GM19455 (cell line): ENCODE data around the gene PRDM15.
"Not testable (repeated sequence)": the region's sequence is repeated elsewhere in the genome, so short reads cannot be mapped to it uniquely, and the experiment has no call there.

ENCODE experiments used
- ATAC-seq: cut with Tn5 transposase; IDR thresholded peaks from one replicate; pipeline ENCODE4 v1.9.1; 2021; ENCODE audit not compliant: unreplicated experiment

Gene PRDM15

DNA sequence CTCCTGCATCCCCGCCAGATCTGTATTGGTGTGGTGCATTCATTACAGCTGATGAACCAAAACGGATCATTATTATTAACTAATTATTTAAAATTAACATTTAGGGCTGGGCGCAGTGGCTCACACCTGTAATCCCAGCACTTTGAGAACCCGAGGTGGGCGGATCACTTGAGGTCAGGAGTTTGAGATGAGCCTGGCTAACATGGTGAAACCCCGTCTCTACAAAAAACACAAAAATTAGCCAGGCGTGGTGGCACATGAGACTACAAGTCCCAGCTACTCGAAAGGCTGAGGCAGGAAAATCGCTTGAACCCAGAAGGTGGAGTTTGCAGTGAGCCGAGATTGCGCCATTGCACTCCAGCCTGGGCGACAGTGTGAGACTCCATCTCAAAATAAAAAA lies 93.9 kb downstream of the PRDM15 start:
- not testable (repeated sequence) for ATAC-seq

DNA sequence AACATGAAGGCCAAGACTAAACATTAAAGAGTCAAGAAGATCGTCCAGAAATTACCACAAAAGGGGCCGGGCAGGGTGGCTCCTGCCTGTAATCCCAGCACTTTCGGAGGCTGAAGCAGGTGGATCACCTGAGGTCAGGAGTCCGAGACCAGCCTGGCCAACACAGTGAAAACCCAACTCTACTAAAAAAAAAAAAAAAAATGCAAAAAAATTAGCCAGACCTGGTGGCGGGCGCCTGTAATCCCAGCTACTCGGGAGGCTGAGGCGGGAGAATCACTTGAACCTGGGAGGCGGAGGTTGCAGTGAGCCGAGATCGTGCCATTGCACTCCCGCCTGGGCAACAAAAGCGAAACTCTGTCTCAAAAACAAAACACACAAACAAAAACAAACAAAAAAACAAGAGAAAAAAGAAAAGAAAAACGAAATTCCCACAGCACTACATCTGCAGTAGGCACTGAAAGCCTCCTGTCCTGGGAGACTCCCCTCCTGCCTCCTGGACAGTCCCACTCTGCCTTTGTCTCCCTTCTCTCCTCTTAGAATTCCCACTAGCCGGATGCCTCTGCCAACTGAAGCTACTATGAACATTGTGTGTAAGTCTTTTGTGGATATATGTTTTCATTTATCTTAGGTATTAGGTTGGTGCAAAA lies 94.6 kb downstream of the PRDM15 start:
- no peak for ATAC-seq

DNA sequence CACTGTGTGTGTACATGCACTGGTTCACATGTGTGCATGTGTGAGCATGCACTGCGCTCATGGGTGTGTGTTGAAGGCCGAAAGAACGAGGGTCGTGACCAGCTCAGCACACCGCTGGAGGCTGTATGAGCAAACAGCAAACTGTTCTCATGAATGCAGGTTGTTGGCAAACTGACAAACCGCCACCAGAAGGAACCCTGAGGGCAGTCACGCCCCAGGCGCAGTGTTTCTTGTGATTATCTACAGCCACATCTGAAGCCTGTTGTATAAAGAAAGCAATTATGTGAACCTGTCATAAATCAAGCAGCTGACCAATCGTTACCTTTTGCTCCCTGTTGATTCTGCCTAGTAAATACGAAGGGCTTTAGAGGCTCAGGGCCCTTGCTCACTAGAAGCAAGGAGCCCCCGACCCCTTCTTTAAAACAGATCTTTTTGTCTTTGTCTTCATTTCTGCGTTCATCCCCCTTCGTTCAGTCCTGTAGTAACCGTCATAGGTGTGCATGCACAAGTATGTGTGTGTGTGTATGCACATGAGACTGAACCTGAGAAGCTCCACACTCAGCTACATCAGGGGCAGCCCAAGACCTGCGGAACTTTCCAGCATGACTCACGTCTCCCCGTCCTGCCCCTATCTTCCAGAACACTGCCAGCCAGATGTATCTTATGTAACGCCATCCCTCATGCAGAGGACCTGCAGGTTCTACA lies 95.5 kb downstream of the PRDM15 start:
- no peak for ATAC-seq

DNA sequence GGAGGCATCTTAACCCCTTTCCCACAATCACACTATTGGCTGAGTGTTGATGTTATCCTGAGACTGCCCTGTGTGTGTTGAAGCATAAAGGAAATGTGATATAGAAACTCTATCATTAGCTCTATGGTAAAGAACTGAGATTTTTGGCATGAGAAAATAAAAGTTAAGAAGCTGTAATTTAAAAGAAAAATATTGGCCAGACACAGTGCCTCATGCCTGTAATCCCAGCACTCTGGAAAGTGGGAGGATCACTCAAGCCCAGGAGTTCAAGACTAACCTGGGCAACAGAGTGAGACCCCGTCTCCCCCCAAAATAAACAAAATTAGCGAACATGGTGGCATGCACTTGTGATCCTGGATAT lies 98.1 kb downstream of the PRDM15 start:
- ATAC-seq, result no peak

DNA sequence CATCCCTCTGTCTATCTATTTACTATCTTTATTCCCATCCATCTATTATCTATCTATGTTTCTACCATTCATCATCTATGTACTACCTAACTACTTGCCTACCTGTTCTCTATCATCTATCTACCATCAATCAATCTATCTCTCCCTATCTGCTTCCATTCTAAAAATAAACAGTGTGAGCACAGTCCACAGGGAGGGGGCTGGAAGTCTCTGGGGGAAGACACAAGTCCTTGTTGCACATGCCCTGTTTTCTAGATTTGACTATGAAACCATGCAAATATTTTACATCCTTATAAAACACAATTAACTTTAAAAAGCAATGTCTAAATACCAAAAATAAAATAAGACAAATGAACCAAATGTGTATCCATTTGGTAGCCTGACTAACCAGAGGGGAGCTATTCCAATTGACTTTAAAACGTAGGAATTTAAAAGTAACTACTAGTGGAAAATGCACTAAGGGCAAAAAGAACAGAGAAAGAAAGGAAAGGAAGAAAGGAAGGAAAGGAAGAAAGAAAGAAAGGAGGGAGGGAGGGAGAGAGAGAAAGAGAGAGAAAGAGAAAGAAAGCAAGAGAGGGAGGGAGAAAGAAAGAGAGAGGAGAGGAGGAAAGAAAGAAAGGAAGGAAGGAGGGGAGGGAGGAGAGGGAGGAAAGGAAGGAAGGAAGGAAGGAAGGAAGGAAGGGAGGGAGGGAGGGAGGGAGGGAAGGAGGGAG lies 98.7 kb downstream of the PRDM15 start:
- ATAC-seq, result no peak

DNA sequence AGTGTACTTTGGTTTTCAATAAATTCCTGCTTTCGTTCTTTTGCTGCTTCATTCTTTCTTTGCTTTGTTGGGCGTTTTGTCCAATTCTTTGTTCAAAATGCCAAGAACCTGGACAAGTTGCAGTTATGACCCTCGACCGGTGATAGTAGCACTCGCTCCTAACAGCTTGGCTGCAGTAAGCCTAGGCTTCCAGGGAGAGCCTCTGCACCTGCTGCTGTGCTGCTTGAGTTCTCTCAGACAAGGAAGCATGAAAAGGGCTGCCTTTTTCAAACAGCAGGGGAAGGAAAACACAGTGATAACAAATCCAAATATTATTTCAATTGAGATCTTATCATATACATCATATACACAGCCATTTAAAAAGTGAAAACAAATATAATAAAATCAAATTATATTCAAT lies 99.5 kb downstream of the PRDM15 start:
- no peak for ATAC-seq

DNA sequence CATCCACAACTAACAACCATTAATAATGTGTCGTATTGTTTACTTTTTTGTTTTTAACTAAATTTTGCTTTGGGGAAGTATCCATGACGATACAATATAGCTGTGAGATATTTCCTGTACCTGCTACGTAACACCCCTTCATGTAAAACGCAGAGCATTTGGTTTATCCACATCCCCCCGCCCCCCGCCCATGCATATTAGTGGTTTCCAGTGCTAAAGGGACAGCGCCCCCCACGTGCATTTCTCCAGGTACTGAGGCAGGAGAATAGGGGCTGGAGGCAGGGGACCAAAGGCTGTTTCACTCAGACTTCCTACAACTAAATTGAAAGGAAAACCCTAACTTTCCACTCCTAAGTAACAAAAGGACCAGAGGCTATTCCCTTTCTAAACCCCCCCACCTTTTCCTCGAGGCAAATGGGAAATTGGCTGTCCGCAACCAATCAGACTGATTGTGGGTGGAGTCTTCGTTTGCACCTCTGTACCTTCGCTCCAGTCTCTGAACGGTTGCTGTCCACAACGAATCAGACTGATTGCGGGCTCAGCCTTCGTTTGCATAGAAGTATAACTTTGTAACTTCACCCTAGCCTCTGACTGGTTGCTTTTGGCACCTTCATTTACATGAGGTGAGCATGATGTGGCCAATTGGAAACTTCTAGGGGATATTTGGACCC lies 100.1 kb downstream of the PRDM15 start:
- no peak for ATAC-seq

DNA sequence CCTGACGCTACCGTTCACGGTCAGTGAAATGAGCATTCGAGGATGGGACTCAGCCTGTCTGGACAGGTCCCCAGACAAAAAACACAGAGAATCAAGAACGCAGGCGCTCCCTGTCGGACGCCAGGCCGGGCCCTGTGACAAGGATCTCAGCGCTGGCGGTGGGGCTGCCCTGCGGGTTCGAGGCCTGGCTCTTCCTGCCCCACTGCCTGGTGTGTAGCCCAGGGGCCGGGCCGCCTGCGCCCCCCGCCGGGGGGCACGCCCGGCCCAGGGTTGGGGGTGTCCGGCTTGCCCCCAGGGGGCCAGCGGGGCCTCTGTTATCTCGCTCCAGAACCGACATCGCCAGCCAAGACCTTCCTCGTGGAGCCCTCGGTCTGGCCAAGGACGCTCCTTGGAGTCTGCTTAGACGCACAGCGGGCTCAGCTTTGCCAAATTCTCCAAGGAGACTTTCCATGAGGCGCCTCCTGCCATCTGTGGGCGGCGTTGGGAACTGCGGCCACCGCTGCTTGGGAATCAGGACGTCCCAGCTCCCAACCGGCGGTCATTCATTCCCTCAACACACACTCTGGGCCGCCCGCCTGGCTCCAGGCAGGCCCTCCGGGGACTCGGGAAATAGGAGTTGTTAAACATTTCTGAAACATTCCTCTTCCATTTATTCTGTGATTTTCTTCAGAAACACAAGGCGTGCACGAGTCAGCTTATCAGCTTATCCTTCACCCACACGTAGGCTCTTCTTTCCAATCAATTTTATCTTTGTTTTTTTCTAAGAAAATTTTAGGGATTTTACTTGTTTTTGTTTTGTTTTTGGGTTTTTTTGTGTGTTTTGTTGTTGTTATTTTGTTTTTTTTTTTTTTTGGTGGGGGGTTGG lies 101.0 kb downstream of the PRDM15 start:
- ATAC-seq, result no peak

DNA sequence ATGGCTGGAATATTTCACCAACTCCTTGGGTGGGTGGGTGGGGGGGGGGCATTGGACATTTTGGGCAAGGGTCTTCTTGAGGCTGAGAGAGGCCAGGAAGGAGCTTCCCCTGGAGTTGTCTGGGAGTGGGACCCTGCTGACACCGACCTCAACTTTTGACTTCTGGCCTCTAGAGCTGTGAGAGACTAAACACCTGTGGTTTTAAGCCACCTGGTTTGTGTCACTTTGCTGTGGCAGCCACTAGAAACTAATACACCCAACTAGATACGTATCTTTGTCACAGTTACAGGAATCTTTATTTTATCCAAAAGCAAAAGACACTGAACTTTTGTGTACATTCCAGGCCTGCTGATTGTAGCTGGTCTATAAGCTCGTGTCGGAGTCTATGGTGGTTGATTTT lies 102.4 kb downstream of the PRDM15 start:
- ATAC-seq, result no peak

DNA sequence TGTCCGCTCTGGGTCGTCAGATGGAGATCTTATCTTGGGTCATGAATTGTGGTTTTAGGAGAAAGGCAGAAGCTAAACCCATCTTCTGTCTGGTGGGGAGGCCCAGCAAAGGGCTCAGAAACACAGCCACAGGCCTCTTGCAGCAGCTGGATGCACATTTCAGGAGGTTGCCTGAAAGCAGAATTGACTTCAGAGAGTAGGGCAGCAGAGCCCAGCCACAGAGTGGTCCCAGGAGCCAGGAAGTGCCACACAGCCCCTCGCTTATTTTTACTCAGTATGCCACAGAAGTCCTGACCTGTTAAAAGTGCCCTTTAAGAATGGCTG lies 104.0 kb downstream of the PRDM15 start:
- no peak for ATAC-seq

DNA sequence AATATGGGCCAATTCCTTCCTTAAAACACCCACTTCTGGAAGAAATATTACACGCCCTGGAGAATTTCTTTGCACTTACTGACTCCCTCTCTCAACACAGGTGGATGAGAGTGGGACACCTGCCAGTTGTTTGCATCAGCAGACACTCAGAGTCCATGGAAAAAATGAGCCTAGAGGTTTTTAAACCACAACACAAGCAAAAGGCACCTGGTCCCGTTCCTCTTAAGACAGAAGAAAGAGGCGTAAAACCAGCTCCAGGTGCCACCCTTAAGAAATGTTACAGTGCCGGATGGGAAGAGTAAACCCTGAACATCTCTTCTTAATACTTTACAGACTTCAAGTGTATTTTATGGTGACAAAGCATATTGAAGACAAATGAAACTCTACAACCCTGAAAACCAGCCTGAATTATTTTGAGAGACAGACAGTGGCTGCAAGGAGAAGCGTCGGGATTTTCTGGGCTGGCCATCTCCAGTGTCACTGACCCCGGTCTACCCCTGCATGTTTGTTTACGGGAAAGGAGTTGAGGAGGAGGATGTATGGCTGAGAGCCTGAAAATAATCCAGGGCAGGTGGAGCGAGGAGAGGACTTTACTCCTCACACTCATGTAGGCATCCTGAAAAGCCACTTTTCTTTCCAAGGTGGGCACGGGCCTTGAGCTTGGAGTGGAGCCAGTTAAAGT lies 104.5 kb downstream of the PRDM15 start:
- no peak for ATAC-seq

DNA sequence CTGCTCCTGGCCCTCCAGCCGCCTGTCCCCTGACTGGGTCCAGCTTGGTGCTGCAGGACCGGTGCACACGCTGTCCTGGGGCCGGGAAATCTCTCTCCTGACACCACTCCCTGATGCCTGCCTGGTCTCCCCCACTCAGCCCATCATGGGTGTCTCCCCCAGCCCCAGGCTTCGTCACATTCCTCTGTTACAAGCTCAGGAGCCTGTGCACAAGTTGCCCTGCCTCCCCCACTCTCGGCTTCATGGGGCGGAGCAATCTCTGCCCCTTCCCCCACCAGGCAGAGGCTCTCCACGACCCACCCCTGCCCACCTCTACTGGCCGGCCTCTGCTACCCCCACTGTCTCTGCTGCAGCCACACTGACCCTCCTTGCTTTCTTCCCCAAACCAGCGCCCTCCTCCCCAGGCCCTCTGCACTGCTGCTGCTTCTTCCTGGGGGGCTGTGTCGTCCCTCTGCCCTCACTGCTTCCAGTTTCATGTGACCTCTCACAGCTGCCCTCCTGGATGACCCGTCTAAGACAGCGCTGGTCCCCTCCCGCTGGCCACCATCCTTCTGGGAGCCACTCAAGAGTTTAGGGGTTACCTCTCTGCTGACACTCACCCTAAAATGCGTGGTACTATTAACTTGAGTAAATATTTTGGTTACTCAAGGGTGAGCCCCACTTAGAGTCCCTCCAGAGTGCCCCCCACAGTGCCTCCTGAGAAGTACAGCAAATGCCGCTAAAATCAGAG lies 106.6 kb downstream of the PRDM15 start:
- ATAC-seq, result no peak

DNA sequence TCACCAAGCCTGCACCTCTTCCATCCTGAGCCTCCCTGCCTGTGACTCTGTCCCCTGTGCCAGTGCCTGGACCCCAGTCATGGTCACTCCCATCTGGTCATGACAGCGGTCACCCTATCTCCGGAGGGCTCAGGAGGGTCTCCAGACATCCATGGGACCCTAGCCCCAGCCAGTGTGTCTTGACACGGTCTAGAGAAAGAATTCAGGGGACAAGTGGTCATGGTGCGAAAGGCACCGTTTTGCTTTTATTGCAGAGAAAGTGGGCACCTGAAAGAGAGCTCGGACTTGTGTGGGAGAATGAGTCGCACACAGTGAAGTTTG lies 107.6 kb downstream of the PRDM15 start:
- no peak for ATAC-seq

DNA sequence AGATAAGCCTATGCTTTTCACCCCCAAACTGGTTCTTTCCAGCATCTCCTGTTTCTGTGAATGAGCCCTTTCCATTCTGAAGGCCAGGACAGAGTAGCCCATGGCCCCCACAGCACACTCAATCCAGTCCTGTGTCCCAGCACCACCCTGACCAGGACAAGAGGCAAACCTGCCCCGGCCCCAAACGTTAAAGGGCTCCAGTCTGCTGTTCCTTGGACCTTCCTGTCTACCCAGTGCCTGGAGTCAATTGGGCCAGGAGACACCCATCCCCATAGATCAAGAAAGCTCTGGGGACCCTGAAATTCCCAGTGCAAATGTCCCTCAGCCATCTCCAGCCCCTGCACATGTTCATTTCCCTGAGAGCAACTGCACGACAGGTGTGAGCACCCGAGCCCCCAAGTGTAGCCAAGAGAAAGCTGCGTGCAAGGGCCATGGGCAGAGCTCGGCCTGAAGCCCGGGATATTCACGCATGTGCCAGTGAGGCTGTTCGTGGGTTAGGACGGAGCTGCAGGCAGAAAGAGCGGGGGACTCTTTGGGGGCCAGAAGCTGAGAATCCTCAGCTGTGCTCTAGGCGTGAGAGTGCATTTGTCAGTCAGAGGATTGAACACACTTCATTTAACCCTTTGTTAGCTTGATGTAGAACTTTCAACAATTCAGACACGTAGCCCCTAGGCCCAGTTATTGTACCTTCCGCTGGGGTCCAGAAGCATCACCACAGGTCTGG lies 108.1 kb downstream of the PRDM15 start:
- ATAC-seq, result no peak

DNA sequence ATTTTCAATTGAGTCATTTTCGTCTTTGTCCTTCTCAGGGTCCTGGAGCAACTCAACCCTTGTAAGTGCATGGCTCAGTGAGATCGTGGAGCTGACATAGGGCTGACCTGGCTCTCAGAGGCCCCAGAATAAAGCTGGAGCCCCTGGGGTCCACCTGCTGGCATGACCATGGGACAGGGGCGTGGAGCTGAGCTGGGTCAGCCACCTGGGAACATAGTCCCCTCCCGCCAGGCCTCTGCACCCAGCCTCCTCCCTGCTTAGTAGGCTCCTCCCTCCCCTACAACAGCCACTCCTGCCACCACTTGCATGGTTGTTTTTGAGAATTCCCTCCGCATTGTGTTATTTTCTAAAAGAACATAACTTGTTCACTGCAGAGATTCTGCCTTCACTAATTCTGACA lies 109.2 kb downstream of the PRDM15 start:
- no peak for ATAC-seq

DNA sequence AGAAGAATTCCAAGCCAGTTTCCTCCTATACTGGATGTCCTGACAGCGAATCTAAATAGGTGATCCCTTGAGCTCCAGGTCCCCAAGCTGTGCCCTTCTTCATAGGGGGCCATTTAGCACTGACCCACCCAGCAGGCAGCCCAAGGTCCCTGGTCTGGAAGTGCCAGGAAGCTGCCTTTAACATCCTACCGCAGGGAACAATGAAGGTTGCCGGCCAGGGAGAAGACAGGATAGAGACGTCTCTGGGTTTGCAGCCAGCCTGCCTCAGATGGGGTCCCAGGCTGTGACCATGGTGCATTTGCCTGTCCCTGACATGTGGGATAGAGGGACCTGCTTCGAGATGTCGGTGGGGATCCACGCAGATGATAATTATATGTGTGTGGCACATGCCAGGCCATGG lies 109.6 kb downstream of the PRDM15 start:
- ATAC-seq, result no peak

DNA sequence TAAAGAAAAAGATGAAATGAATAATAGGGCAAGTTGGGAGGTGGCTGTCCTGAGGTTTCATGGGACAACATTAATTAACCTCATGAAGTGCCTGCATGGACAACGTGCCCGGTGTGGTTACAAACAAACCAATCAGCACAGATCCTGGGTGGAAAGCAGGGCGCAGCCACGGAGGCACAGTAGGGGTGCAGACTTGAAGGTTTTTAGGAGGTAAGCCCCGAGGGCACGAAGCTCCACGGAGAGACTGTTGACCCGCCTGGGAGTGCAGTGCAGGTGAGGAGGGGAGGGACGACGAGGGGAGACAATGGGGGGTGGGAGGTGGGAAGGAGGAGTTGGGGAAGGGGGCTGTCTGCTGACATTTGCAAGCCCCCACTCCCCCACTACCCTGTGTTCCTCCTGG lies 110.0 kb downstream of the PRDM15 start:
- no peak for ATAC-seq

DNA sequence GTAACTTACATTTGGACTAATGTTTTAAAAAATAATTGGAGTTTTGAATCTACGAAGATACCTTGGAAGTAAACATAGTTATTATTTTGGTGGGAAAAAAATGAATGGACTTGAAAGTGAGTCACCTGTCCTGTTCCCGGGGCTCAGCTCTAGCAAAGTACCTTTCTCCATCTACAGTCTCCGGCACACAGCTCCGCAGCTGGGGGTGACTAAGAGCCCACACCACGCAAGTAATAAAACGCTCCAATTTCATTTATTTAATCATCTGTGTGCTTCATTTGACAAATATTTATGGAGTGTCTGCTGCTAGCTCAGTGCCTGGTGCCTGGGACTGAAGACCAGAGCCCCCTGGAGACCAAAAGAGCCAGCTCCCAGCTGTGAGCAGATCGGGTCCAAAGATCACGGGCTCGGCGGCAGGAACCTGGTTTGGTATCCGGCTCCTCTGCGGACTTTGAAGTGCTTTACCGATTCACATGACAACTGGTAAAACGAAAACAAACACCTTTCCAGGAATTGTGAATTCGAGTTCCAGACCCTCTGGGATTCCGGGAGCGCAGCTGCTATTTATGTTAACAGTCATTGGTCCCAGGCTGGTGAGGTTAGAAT lies 110.6 kb downstream of the PRDM15 start:
- ATAC-seq, result no peak
